ENCODE data around the gene RNF14. TPM values are rescaled to one million over a fixed set of nuclear protein-coding genes. Genes with fewer than 3 reads are reported as not detected.
"Not testable (repeated sequence)": the region's sequence is repeated elsewhere in the genome, so short reads cannot be mapped to it uniquely, and the experiment has no call there.

The RNF14 gene
- total and polyA plus RNA-seq, 2 donors (not counting 3 experiments of a cell fraction or from before 2014, with no cell fraction given), result 23.5 to 55.9 TPM

GRCh38 chr5:142036918-142037317 is 68.0 kb downstream of the RNF14 start:
- POLR2A ChIA-PET, result no interaction called here
- Histone ChIP-seq H3K36me3 (ENCODE audit: control insufficient read depth in 2 of 2, extremely low read depth in 1 of 2, insufficient read depth in 2 of 2, low read length in 2 of 2) (no peaks in the 10 kb centered on the region), H3K27me3 (ENCODE audit: control insufficient read depth in 2 of 2, insufficient read depth in 2 of 2, low read length in 2 of 2) (peaks cover 6 to 10% of the 10 kb centered on the region in 2 experiments), H3K4me3 (replicated peaks in 1 of 3; ENCODE audit: insufficient read depth in 1 of 3, low read depth in 1 of 3, low read length in 3 of 3) (no peak overlapping the region), H3K9me1 (replicated peaks; ENCODE audit: control insufficient read depth, extremely low read depth, insufficient read depth, low read length) (no peaks in the 10 kb centered on the region), H3K79me2 (ENCODE audit: control insufficient read depth, insufficient read depth, low read length) (no peaks in the 10 kb centered on the region), H3K9me3 (replicated peaks; ENCODE audit: control insufficient read depth, insufficient read depth, low read length) (no peaks in the 10 kb centered on the region), H3K4me1 (ENCODE audit: control insufficient read depth, extremely low read depth, insufficient read depth, low read length) (no peaks in the 10 kb centered on the region), H2AFZ (ENCODE audit: low read depth, low read length) (no peak overlapping the region), H4K20me1 (replicated peaks; ENCODE audit: control insufficient read depth, extremely low read depth, insufficient read depth, low read length) (no peaks in the 10 kb centered on the region), H3K9ac (replicated peaks; ENCODE audit: extremely low read depth, insufficient read depth, low read length) (no peak overlapping the region), H3K27ac (ENCODE audit: insufficient read depth, low read depth, low read length) (no peak overlapping the region), H3K4me2 (ENCODE audit: insufficient read depth, low read length) (no peak overlapping the region)
- no peak for TF ChIP-seq FOS (IDR thresholded peaks at IDR 0.05; ENCODE audit: borderline replicate concordance, insufficient read depth, low read length)
- no peak for TF ChIP-seq POLR2A (IDR thresholded peaks at IDR 0.05; ENCODE audit: low read depth, low read length)
- TF ChIP-seq MYC (IDR thresholded peaks at IDR 0.05; ENCODE audit: low read depth, low read length), result no peak
- no peak for TF ChIP-seq GATA2 (IDR thresholded peaks at IDR 0.05; ENCODE audit: insufficient read depth, insufficient read length, low read depth, low read length)
- TF ChIP-seq JUN (IDR thresholded peaks at IDR 0.05; ENCODE audit: borderline replicate concordance, insufficient read depth, insufficient read length, low read depth), result no peak
- TF ChIP-seq MAX (IDR thresholded peaks at IDR 0.05; ENCODE audit: insufficient read depth, insufficient read length), result no peak
- no peak for TF ChIP-seq EZH2 (IDR thresholded peaks at IDR 0.05; ENCODE audit: borderline replicate concordance, low read depth, low read length, severe bottlenecking)
- no peak for TF ChIP-seq CTCF (IDR thresholded peaks at IDR 0.05; ENCODE audit: extremely low read depth in 1 of 2, insufficient read depth in 1 of 2, low read depth in 1 of 2, low read length in 2 of 2)
- TF ChIP-seq POLR2AphosphoS5 (IDR thresholded peaks at IDR 0.05; ENCODE audit: insufficient read depth, low read depth, low read length), result no peak
- dilution Hi-C loops (cut with MboI; ENCODE audit: extremely low pct_ligation_motif_present, low sequenced_read_pairs), result no loop called here
- DNase-seq (ENCODE audit: low read depth, low spot score), result no peak
- no TSS peak for BruUV-seq (replicated peaks)
- intact Hi-C loops (cut with micrococcal nuclease), result no loop called here
- FAIRE-seq, result no peak
- CTCF ChIA-PET, result no interaction called here

GRCh38 chr5:142037599-142037998 is 68.7 kb downstream of the RNF14 start:
- H3K4me3 ChIP-seq (replicated peaks in 1 of 3; ENCODE audit: insufficient read depth in 1 of 3, low read depth in 1 of 3, low read length in 3 of 3); H3K27me3 ChIP-seq (ENCODE audit: control insufficient read depth in 2 of 2, insufficient read depth in 2 of 2, low read length in 2 of 2); H4K20me1 ChIP-seq (replicated peaks; ENCODE audit: control insufficient read depth, extremely low read depth, insufficient read depth, low read length); BruUV-seq (replicated peaks); H3K79me2 ChIP-seq (ENCODE audit: control insufficient read depth, insufficient read depth, low read length); dilution Hi-C loops (cut with MboI; ENCODE audit: extremely low pct_ligation_motif_present, low sequenced_read_pairs); H3K36me3 ChIP-seq (ENCODE audit: control insufficient read depth in 2 of 2, extremely low read depth in 1 of 2, insufficient read depth in 2 of 2, low read length in 2 of 2); FAIRE-seq; H3K27ac ChIP-seq (ENCODE audit: insufficient read depth, low read depth, low read length); DNase-seq (ENCODE audit: low read depth, low spot score); H2AFZ ChIP-seq (ENCODE audit: low read depth, low read length); H3K4me1 ChIP-seq (ENCODE audit: control insufficient read depth, extremely low read depth, insufficient read depth, low read length); H3K9ac ChIP-seq (replicated peaks; ENCODE audit: extremely low read depth, insufficient read depth, low read length); intact Hi-C loops (cut with micrococcal nuclease); H3K4me2 ChIP-seq (ENCODE audit: insufficient read depth, low read length); H3K9me3 ChIP-seq (replicated peaks; ENCODE audit: control insufficient read depth, insufficient read depth, low read length); H3K9me1 ChIP-seq (replicated peaks; ENCODE audit: control insufficient read depth, extremely low read depth, insufficient read depth, low read length): not testable (repeated sequence)
- ChIA-PET CTCF (interaction anchor here (0.7 kb wide), 2 partner anchors 51 to 141 kb away, joined by 3 read pairs; no protein-coding TSS in a partner anchor), POLR2A (interaction anchor here (0.6 kb wide), 1 partner anchor 27 kb away, joined by 5 read pairs; no protein-coding TSS in a partner anchor)

Data from endothelial cell of umbilical vein (primary cell).